ENCODE measurements around the gene MYO16. TPM values are rescaled to one million over a fixed set of nuclear protein-coding genes. Genes with fewer than 3 reads are reported as not detected.

The MYO16 gene
- total RNA-seq, 1 donor from 2014 or later: 0.92 TPM

GRCh38 chr13:108920137-108920536 is 290.7 kb downstream of the MYO16 start:
- intact Hi-C loops (cut with DNase I): no loop called here
- DNase-seq (ENCODE audit: low spot score): no peak

GRCh38 chr13:108921238-108921637 is 291.8 kb downstream of the MYO16 start:
- intact Hi-C loops (cut with DNase I): no loop called here
- no peak for DNase-seq (ENCODE audit: low spot score)

- DNase-seq (ENCODE audit: low spot score): no peak
- intact Hi-C loops (cut with DNase I): no loop called here
Observed at GRCh38 chr13:108922108-108922507, 292.7 kb downstream of the MYO16 start.

- no peak for DNase-seq (ENCODE audit: low spot score)
- intact Hi-C loops (cut with DNase I): no loop called here
Observed at GRCh38 chr13:108923386-108924047, 294.1 kb downstream of the MYO16 start.

- no peak for DNase-seq (ENCODE audit: low spot score)
- intact Hi-C loops (cut with DNase I): no loop called here
Observed at GRCh38 chr13:108924134-108924533, 294.7 kb downstream of the MYO16 start.

GRCh38 chr13:108924541-108924940 is 295.1 kb downstream of the MYO16 start:
- intact Hi-C loops (cut with DNase I): no loop called here
- DNase-seq (ENCODE audit: low spot score): no peak

- intact Hi-C loops (cut with DNase I): no loop called here
- DNase-seq (ENCODE audit: low spot score): no peak
Observed at GRCh38 chr13:108925070-108925469, 295.7 kb downstream of the MYO16 start.

- no peak for DNase-seq (ENCODE audit: low spot score)
- intact Hi-C loops (cut with DNase I): no loop called here
Observed at GRCh38 chr13:108926862-108927261, 297.5 kb downstream of the MYO16 start.

- intact Hi-C loops (cut with DNase I): no loop called here
- no peak for DNase-seq (ENCODE audit: low spot score)
Observed at GRCh38 chr13:108927615-108928014, 298.2 kb downstream of the MYO16 start.

- DNase-seq (ENCODE audit: low spot score): no peak
- intact Hi-C loops (cut with DNase I): no loop called here
Observed at GRCh38 chr13:108929532-108930206, 300.3 kb downstream of the MYO16 start.

GRCh38 chr13:108932196-108932595 is 302.8 kb downstream of the MYO16 start:
- intact Hi-C loops (cut with DNase I): no loop called here
- DNase-seq (ENCODE audit: low spot score): no peak

- intact Hi-C loops (cut with DNase I): no loop called here
- DNase-seq (ENCODE audit: low spot score): no peak
Observed at GRCh38 chr13:108933061-108933460, 303.6 kb downstream of the MYO16 start.

GRCh38 chr13:108938155-108938554 is 308.7 kb downstream of the MYO16 start:
- intact Hi-C loops (cut with DNase I): no loop called here
- no peak for DNase-seq (ENCODE audit: low spot score)

- intact Hi-C loops (cut with DNase I): no loop called here
- no peak for DNase-seq (ENCODE audit: low spot score)
Observed at GRCh38 chr13:108940121-108940520, 310.7 kb downstream of the MYO16 start.

GRCh38 chr13:108943842-108944241 is 314.4 kb downstream of the MYO16 start:
- intact Hi-C loops (cut with DNase I): no loop called here
- DNase-seq (ENCODE audit: low spot score): no peak

- DNase-seq (ENCODE audit: low spot score): no peak
- intact Hi-C loops (cut with DNase I): no loop called here
Observed at GRCh38 chr13:108944760-108945159, 315.3 kb downstream of the MYO16 start.

- intact Hi-C loops (cut with DNase I): no loop called here
- DNase-seq (ENCODE audit: low spot score): no peak
Observed at GRCh38 chr13:108947551-108948030, 318.2 kb downstream of the MYO16 start.

- intact Hi-C loops (cut with DNase I): no loop called here
- no peak for DNase-seq (ENCODE audit: low spot score)
Observed at GRCh38 chr13:108948251-108948671, 318.9 kb downstream of the MYO16 start.

GRCh38 chr13:108950333-108951010 is 321.1 kb downstream of the MYO16 start:
- intact Hi-C loops (cut with DNase I): no loop called here
- DNase-seq (ENCODE audit: low spot score): no peak

- DNase-seq (ENCODE audit: low spot score): no peak
- intact Hi-C loops (cut with DNase I): no loop called here
Observed at GRCh38 chr13:108955741-108956140, 326.3 kb downstream of the MYO16 start.
